EL (cell line): ENCODE results near the gene MARF1.
"Not testable (repeated sequence)": the region's sequence is repeated elsewhere in the genome, so short reads cannot be mapped to it uniquely, and the experiment has no call there.

Experiments used
- DNase-seq: peaks from one replicate; pipeline ENCODE4 v3.0.0-alpha.2; 2016

Gene MARF1

DNA sequence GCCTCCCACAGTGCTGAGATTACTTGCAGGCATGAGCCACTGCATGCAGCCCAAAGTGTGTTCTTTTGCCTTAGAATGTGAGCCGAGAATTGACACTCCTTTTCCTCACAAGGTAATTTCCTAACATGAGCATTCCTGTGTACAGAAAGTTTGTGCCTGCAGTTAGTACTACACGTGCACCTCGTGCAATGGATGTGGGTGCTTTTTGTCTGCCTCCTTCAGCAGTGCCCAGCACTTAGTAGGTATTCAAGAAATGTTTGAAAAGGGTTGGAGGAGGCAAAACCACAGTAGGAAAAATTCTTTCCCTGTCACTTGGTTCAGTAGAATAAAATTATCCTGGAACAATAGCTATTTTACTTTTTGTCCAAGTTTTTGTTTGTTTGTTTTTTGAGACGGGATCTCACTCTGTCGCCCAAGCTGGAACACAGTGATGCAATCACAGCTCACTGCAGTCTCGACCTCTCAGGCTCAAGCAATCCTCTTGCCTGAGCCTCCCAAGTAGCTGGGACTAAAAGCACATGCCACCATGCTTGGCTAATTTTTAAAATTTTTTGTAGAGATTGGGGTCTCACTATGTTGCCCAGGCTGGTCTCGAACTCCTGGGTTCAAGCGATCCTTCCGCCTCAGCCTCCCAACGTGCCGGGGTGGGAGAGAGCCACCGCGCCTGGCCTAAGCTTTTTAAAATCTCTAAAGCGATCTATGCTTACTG is 9.5 kb upstream of the MARF1 start:
- DNase-seq, result no peak

GRCh38 chr16:15650698-15651171 is 7.8 kb upstream of the MARF1 start:
- DNase-seq, result peak; percentile 21

DNA sequence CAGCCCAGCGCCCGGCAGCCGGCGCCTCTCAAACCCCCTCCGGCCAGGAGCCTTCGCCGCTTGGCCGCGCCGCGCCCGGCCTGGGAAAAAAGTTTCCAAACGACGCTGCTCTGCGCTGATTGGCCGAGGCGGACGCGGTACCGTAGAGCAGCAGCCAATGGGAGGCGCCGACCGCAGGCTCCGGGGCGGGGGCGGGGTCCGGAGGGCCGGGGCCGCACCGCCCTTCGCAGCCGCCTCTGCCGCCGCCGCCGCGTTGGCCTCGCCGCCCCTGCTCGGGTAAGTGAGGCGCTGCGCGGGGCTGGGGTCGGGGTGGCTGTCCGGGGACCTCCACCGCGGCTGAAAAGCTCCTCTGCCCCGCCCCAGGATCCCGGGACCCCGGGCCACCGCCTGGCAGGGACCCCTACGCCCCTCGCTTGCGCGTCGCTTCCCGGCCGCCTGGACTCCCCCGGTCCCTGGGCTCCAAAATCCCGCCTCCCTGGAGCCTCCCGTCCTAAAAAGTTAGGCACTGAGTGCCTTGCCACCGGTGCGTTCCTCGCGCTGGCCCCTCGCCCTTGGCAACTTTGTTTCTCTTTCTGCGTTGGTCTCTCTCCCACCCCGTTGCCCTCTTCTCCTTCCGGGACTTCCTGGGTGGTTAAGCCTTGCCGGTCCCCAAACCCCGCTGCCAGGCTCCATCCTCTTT is 7.2 kb upstream of the MARF1 start, which contains the start of gene NDE1:
NDE1 (plus strand) TSS at position 227 of the 679 bp plus-strand sequence. CDS start 14,534 bp downstream, outside the sequence.
- peak; percentile 92 for DNase-seq

- no peak for DNase-seq
Observed at GRCh38 chr16:15649727-15650018, 6.7 kb upstream of the MARF1 start.

DNA sequence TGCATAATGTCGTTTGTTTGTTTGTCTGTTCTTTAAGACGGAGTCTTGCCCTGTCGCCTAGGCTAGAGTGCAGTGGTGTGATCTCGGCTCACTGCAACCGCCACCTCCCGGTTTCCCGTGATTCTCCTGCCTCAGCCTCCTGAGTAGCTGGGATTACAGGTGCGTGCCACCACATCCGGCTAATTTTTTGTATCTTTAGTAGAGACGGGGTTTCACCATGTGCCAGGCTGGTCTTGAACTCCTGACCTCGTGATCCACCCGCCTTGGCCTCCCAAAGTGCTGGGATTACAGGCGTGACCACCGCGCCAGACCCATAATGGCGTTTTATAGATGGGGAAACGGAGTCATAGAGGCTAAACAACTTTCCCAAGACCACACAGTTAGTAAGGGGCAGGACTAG is 6.4 kb upstream of the MARF1 start:
- not testable (repeated sequence) for DNase-seq

GRCh38 chr16:15648135-15648730 is 5.3 kb upstream of the MARF1 start:
- peak; percentile 38 for DNase-seq

GRCh38 chr16:15647294-15648014 is 4.5 kb upstream of the MARF1 start:
- no peak for DNase-seq

GRCh38 chr16:15646557-15647293 is 3.8 kb upstream of the MARF1 start:
- DNase-seq, result not testable (repeated sequence)

DNA sequence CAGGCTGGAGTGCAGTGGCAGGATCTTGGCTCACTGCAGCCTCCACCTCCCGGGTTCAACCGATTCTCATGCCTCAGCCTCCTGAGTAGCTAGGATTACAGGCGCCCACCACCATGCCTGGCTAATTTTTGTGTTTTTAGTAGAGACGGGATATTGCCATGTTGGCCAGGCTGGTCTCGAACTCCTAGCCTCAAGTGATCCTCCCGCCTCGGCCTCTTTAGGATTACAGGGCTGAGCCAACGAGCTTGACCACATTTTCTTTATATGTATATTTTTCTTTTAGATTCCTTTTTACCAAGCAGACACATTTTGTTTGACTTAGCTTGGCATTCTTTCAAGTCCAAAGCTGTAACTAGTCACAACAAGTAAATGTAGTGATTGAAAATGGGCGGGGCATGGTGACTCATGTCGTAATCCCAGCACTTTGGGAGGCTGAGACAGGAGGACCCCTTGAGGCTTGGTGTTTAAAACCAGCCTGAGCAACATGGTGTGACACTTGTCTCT is 2.1 kb upstream of the MARF1 start:
- DNase-seq, result peak; percentile 94

DNA sequence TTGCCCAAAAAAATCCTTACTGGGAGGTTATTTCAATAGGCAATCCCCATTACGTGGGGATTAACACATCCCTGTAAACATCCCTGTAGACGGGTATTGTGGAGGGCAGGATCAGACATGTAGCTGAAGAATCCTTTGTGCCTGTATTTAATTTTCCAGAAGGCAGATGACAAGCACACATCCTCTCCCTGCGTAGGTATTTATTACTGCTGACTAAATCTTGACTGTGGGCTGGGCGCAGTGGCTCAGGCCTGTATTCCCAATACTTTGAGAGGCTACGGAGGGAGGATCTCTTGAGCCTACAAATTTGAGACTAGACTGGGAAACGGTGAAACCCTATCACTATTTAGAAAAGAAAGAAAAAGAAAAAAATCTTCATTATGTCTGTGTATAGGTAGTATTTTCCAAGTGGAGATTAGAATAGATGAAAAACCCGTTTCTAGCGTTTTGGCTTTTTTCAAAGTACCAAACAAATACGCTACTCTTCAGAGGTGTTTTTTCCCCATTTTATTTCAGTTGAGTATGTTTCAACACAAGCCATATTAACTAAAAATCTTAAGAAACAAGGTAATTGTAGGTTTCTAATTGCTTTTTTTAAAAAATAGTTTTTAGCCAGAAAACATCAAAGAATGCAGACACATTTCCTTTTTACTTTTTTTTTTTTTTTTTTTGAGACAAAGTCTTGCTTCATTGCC is 1.5 kb upstream of the MARF1 start:
- peak; percentile 60 for DNase-seq

DNA sequence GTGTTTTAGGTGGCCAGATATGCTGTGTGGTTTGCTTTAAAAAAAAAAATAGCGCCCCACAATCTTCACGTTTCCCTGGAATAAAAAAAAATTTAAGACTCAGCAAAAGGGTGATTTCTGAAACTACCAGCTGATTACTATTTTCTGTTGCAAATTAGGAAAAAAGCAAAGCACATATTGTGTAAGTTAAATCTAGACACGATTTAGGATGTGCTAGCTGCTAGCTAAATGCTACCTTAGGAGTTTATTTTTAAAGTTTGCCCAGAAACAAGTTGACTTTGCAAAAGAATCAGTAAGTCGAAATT is 944 bp upstream of the MARF1 start:
- no peak for DNase-seq

- DNase-seq, result peak; percentile 46
Observed at GRCh38 chr16:15642557-15643047, 352 bp downstream of the MARF1 start.

GRCh38 chr16:15641753-15642556 is 999 bp downstream of the MARF1 start:
- DNase-seq, result no peak

DNA sequence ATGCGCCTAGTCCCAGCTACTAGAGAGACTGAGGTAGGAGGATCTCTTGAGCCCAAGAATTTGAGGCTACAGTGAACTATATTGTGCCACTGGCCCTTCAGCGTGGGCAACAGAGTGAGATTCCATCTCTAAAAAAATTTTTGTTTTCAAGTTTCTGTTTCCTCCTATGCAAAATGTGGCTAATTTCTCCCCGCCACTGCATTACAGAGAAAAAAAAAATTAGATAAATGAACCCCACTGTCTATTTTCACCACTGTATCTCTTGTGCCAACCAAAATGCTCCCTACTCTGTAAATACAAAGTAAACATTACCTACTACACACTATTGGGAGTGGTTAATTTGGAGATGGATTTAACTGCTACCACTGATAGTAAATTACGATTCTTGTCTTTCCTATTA is 2.0 kb downstream of the MARF1 start:
- DNase-seq, result no peak

DNA sequence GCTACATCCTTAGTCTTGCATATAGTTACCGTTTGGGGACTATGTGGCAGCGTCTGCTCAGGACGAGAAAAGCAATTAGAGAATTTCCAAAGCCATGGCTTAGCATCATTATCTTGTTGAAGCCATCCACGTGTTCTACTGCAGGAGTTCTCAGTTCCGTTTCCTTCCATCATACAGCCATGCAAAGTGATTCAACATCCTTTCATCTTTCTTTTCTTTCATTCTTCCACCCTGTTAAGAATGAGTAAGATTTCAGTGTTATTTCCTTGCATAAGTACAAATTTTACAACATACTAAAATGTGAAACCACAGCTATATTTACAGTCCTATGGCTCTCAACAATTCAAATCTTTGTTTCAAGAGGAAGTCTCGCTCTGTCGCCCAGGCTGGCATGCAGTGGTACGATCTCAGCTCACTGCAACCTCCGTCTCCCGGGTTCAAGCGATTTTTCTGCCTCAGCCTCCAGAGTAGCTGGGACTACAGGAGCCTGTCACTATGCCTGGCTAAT is 3.8 kb downstream of the MARF1 start:
- no peak for DNase-seq

GRCh38 chr16:15636392-15636873 is 6.5 kb downstream of the MARF1 start:
- no peak for DNase-seq

DNA sequence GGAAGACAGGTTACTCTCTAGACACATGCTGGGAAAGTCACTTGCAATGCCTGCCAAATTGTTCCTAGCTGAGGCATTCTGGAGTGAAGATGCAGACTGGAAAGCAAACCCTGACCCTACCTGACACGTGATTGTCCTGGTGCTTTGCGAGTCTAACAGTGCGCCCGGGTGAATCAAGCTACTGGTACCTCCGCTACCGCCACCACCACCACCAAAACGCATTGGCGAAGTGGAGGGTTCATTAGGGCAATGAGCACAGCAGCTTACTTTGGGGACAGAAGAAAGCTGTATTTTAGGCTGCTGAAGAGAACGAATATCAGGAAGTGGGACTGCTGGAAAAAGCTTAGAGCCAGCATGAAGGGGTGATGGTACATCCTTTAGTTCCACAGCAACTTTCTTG is 7.0 kb downstream of the MARF1 start:
- no peak for DNase-seq

DNA sequence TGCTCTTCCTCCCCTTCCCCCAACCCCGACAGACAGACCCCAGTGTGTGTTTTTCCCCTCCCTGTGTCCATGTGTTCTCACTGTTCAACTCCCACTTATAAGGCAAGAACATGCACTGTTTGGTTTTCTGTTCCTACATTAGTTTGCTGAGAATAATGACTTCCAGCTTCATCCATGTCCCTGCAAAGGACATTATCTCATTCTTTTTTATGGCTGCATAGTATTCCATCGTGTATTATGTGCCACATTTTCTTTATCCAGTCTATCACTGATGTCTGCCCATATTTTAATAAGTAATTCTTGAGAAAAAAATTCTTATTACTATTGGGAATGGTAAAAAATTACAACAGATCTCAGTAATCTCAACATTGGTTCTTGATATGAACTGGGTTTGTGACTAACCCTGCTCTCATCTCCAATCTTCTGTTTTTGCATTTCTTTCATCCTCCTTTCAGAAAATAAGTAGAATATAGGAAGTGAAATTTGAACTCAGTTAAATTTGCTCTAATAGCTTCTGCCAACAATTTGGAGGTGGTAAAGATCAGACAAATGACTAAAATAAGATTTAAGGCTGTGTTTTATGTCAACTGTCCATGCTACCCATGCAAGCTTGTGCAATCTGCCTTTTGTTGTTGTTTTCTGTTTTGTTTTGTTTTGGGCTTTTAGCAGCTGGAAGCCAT is 11.1 kb downstream of the MARF1 start:
- DNase-seq, result no peak

- DNase-seq, result no peak
Observed at GRCh38 chr16:15621889-15622288, 21.1 kb downstream of the MARF1 start.

DNA sequence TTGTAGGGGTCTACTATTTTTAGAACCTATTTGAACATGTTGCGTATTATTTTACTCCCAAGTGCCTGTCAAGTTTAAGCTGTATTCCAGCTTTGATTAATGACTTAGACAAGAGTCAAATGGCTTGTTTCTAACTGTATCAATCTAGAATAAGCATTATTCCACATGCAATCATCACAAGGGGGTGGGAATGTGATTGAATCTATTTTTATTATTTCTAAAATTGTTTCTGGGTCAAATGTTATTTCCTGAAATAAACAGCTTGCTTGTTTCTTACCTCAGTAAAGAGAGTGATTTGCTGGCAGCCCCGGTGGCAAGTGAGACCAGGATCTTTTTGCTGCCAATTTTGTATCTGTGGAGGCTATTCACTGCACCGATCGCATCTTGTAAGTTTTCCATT is 21.5 kb downstream of the MARF1 start:
- DNase-seq, result no peak
